Measurements from ENCODE around the gene BAG1.

Gene BAG1

GRCh38 chr9:33241298-33241697, 23.2 kb downstream of the BAG1 start:
- no peak for DNase-seq

- DNase-seq: no peak
These were observed 24.6 kb downstream of the BAG1 start, which contains the start of gene SPINK4 for GRCh38 chr9:33239921-33240320. TSS of gene SPINK4 (plus strand) at chr9:33240167. CDS start at chr9:33240209, 42 bp downstream.

- DNase-seq: no peak
These were observed 27.9 kb downstream of the BAG1 start for GRCh38 chr9:33236571-33236970.

DNA sequence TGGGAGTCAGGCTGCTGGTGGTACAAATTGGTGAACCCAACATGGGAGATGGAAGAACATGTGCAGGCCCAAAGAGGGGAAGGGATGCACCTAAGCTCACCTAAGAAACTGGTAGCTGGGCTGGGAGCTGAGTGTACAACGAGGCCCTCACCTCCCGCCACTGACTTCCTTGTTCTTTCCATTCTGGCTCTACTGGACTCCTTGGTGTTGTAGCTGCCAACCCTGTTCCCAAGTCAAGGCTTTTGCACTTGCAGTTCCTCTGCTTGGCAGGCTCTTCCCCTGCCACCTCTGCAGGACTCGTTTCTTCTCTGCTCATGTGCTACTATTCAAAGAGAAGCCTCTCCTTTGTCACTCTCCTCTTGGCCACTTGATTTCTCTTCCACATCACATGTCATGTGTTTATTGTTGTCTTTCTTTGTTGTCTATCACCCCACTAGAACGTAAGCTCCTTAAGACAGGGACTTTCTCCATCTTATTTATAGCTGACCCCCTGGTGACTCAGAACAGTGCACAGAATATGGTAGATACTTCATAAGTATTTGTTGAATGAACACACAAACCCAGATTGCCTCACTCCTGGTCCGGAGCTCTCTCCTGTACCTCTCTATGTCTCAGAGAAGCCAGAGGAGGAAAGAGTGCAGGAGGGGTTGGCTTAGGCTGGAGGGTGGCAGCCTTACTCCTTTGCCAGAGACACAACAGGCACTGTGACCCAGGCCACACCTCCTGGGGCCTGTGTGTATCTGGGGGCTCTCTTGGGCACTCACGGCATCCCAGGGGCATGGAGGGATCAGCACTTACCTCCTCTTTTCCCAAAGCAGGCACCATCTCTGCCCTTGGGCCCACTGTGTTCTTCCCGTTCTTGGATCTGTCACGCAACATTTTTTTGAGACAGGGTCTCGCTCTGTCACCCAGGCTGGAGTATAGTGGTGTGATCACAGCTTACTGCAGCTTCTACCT, 29.7 kb downstream of the BAG1 start:
- DNase-seq: no peak

DNA sequence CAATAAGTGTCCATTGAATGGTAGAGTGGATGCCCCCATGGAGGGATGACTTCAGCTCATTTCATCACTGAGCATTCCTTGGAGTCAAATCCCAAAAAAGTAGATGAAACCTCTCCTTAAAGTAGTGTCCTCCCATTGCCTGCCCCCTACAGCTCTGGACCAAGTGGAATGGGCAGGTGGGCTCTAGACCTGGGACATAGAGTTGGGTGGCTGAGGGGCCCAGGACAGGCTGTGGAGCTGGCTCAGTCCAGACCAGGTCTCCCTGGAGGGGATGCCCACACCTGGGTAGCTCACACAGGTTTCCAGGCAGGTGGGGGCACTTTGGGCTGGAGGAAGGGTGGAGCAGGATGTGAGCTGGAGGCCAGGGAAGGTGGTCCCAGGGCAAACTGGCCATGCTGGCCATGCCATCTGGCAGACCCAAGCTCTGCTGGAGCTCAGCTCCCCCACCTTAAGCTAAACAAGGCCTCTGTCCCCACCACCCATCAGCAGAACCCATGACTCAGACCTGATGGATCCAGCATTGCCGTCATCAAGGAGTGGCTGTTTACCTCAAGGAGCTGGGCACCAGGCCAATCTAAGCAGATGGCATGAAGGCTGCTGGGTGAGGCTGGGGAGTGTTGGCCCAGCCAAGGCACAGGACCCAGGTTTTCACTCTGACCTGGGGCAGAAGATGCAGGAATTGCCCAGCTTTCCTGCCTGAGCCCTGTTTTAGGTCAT, 30.7 kb downstream of the BAG1 start:
- DNase-seq: no peak

GRCh38 chr9:33232815-33233214, 31.7 kb downstream of the BAG1 start:
- no peak for DNase-seq

DNA sequence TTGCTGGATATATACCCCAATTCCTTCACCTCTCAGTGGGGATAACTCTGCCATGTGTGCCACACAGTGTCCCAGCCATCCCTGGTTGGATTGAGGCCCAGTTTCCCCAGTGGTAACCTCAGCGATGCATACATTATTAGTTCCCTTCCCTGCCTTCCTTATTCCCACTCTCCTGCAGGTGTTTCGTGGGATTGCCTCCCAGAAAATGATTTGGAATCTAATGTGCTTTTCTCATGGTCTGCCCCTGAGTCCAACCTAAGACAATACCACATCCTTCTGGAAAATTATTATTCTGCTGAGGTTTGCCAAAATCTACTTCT, 32.9 kb downstream of the BAG1 start:
- no peak for DNase-seq

DNA sequence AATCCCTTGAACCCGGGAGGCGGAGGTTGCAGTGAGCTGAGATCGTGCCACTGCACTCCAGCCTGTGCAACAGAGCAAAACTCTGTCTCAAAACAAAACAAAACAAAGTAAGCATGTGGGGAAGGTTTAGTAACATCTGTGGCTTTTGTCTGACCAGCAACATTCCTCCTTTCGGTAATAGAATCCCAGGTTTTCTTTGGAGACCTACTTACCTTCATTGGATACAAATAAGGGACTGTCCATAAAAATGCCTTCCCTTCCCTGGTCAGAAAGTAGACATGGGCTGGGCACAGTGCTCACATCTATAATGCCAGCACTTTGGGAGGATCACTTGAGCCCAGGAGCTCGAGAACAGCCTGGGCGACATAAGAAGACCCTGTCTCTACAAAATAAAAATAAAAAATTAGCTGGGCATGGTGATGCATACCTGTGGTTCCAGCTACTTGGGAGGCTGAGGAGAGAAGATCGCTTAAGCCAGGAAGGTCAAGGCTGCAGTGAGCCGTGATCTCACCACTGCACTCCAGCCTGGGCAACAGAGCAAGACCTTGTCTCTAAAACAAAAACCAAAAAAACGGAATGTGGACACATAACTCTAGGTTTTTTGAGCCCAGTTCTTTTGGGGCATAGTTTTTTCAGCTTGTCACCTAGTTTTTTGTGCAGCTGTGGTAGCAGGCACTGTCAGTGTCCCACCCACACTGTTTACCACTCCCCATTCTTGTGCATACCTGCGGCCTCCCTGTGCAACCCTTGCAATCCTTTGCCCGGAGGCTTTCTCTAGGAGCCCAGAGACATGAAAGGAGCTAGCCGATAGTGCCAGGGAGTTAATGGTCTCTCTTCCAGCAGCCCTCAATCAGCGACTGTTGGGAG, 33.5 kb downstream of the BAG1 start:
- no peak for DNase-seq

GRCh38 chr9:33229359-33230114, 35.0 kb downstream of the BAG1 start:
- no peak for DNase-seq

- no peak for DNase-seq
These were observed 35.9 kb downstream of the BAG1 start for GRCh38 chr9:33228606-33229005.

DNA sequence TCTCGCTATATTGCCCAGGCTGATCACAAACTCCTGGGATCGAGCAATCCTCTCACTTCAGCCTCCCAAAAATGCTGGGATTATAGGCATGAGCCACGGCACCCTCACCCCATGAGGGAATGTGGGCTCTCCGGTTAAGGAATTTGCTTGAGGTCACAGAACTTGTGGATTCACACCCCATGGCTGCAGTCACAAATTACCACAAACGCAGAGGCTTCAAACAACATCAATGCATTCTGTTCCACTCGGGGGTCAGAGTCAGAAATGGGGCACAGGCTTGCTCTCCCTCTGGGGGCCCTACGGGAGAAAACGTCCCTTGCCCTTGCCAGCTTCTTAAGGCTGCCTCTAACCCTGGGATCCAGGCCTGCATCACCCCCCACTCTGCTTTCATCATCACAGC, 36.8 kb downstream of the BAG1 start:
- no peak for DNase-seq

DNA sequence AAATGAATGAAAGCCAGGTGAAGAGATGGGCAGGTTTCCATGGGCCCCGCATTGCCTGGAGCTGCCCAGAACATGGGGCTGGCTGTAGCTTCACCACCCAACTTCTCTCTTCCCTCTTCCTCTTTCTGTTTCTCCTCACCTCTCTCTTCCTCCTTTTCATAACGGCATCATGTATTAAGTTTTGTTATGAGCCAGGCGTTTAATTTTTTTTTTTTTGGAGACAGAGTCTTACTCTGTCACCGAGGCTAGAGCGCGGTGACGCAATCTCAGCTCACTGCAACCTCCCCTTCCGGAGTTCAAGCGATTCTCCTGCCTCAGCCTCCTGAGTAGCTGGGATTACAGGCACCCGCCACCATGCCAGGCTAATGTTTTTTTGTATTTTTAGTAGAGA, 37.5 kb downstream of the BAG1 start:
- DNase-seq: no peak

DNA sequence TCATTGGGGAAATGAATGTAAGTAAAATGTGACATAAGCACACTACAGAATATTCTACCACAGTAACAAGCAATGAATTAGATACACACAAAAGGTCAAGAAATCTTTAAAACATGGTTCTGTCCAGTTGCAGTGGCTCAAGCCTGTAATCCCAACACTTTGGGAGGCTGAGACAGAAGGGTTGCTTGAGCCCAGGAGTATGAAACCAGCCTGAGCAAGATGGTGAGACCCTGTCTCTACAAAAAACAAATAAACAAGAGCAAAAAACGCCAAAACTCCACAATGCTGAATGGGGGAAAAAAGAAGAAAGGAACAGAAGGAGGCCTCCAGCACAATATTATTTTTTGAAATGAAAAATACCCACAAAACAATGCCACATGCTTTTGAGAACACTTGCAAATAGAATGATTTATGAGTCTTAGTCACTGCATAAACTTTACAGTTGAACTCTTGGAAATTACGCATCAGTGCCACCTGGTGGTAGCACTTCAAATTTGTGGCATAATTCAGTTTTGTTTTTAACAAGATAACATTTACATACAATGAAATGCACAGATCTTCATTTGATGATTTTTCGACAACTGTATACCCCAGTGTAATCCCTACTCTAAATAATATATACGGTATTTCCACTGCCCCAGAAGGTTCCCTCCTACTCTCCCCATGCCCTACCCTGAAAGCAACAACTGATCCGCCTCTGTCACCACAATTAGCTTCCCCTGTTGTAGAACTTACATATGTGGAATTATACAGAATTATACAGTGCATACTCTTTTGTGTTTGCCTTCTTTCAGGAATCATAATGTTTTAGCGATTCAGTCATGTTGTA, 39.0 kb downstream of the BAG1 start:
- peak; percentile 73 for DNase-seq

GRCh38 chr9:33223696-33224095, 40.8 kb downstream of the BAG1 start:
- DNase-seq: no peak

GRCh38 chr9:33222031-33222430, 42.5 kb downstream of the BAG1 start:
- DNase-seq: no peak

DNA sequence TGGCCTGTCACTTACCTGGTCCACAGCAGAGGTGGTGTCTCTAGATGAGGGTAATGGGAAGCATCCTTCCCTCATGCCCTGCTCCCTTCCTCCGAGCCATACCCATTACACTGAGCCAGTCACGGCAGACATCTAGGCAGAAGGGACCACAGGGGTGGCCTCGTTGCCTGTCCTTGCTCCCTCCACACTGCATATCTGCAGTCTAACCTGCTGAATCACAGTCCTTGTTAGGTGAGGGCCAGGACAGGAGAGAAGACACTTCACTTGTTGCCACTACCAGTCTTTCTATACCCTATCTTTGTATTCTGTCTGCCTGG, 43.0 kb downstream of the BAG1 start:
- DNase-seq: no peak

DNA sequence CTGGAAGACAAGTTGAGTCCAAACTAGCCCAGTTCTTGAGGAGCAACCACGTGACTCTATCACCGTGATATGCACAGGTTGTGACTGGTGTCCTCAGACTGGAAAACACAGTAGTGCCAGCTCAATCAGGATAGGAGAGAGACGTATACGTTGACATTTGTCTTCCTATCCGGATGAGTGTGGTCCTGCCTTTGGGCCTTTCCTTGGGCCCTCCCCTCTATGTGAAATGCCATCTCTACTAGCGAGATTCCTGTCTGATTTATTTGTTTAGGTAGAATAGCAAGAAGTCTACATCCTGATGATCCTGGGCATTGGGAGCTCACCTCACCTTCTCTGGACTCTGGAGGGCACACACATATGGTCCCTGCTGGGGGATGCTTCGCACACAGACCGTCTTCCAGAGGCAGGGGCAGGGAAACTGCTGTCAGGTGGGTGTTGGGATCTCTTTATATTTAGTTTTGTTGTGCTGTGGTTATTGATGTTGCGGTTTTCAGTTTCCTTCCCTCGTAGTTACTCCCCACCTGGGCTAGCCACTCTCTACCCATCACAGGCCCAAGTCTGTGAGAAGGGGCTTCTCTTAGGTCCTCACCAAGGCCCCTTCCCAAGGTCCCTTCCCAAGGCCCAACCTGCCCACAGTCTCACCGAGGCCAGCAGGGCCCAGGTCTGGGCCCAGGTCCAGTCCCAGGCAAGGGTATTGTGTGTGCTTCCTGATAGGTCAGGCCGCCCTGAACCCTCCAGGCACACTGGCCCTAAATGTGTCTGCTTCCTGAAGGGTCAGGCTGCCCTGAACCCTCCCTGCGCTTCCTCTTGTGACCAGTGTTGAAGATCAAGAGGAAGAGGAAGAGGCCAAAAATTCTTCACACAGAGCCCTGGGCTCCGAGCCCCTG, 43.6 kb downstream of the BAG1 start:
- no peak for DNase-seq

GRCh38 chr9:33211695-33212393, 52.7 kb downstream of the BAG1 start:
- DNase-seq: no peak

DNA sequence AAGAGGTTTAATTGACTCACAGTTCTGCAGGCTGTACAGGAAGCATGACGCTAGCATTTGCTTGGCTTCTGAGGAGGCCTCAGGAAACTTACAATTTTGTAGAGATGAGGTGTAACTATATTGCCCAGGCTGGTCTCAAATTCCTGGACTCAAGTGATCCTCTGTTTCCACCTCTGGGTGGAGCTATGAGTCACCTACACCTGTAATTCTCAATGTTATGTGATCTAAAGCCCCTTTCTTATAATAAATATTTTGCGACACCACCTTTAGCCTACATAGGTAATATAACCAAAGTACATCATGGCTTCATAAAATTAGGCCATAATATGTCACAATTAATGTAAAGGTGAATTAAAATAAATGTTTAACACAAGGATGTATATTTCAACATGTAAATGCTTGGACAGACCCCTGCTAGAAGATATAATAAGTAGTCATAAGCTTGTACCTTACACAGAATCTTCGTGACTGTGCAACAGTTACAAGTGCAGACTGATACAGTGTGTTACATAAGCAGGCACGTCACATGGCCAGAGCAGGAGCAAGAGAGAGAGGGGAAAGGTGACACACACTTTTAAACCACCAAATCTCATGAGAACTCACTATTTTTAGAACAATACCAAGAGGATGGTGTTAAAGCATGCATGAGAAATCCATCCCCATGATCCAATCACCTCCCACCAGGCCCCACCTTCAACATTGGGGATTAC, 54.3 kb downstream of the BAG1 start:
- DNase-seq: no peak

Data from activated CD8-positive, alpha-beta memory T cell treated with anti-CD3 and anti-CD28 coated beads, Interleukin-2, amount 50 U/mL, for 4 hours (primary cell).